PC-3 (cell line): ENCODE results near the gene SUSD3.

Experiments used
- CTCF ChIP-seq: fragments of 300-600 bp; sonication (generic); conservative IDR thresholded peaks from 2 replicates; pipeline ENCODE4 v1.5.1; 2017; ENCODE audit warnings: antibody characterized with exemption, low read depth, mild to moderate bottlenecking, low read length
- EZH2 ChIP-seq: fragments of 300-600 bp; sonication (generic); IDR thresholded peaks from one replicate; pipeline ENCODE4 v1.6.1; 2017; ENCODE audit warnings: antibody characterized with exemption, mild to moderate bottlenecking, low read length; ENCODE audit not compliant: unreplicated experiment

- TF ChIP-seq EZH2 (no peak), CTCF (no peak)
These were observed 8.6 kb downstream of the SUSD3 start for GRCh38 chr9:93066978-93067603.
